ENCODE measurements around the gene SLC35E1. TPM values are rescaled to one million over a fixed set of nuclear protein-coding genes. Genes with fewer than 3 reads are reported as not detected.
A peak's percentile ranks its signal among the peaks of the same experiment; 100 is the strongest.

The SLC35E1 gene
- total and polyA plus RNA-seq, 11 donors: 20.4 to 44.0 (median 24.0) TPM

GRCh38 chr19:16620018-16620417, 47.8 kb upstream of the SLC35E1 start:
- Histone ChIP-seq H3K4me1 (peaks cover 0 to 91% (median 39%) of the 10 kb centered on the region in 12 donors), H3K9me3 (no peaks in the 10 kb centered on the region), H3K27ac (peak overlapping the region in 1 of 12 donors; percentile 9), H3K36me3 (peaks cover 0 to 26% (median 9%) of the 10 kb centered on the region in 9 donors), H3K27me3 (no peaks in the 10 kb centered on the region), H3K4me3 (no peak overlapping the region)
- ATAC-seq (no peak), DNase-seq (no peak)
- 77 to 85% (median 81%) methylated on average over 5 of the region's 5 CpGs for WGBS, 4 donors
- intact Hi-C loops (cut with DNase I): loop anchor here in 3 of 10 donors (5.0 kb wide), 3 partner anchors 33 to 43 kb away; no protein-coding TSS in a partner anchor
- no peak for TF ChIP-seq POLR2A (IDR thresholded peaks at IDR 0.05)
- TF ChIP-seq CTCF (IDR thresholded peaks at IDR 0.05): no peak

GRCh38 chr19:16619457-16619856, 47.2 kb upstream of the SLC35E1 start:
- H3K27me3 ChIP-seq: no peaks in the 10 kb centered on the region
- H3K9me3 ChIP-seq: no peaks in the 10 kb centered on the region
- DNase-seq (peak in 3 of 5 donors; percentile 37 to 77 (median 56)), ATAC-seq (peak; percentile 77 to 86 (median 81))
- peak overlapping the region in 2 of 12 donors; percentile 9 to 28 for H3K27ac ChIP-seq
- peaks cover 0 to 91% (median 35%) of the 10 kb centered on the region in 12 donors for H3K4me1 ChIP-seq
- 39 to 52% (median 44%) methylated on average over 7 of the region's 7 CpGs for WGBS, 4 donors
- peaks cover 0 to 20% (median 8%) of the 10 kb centered on the region in 9 donors for H3K36me3 ChIP-seq
- H3K4me3 ChIP-seq: no peak overlapping the region
- intact Hi-C loops (cut with DNase I): no loop called here
- TF ChIP-seq POLR2A (IDR thresholded peaks at IDR 0.05) (no peak), CTCF (IDR thresholded peaks at IDR 0.05) (no peak)

- no peak overlapping the region for H3K4me3 ChIP-seq
- peaks cover 0 to 8% (median 1%) of the 10 kb centered on the region in 9 donors for H3K36me3 ChIP-seq
- no peak for ATAC-seq
- no peaks in the 10 kb centered on the region for H3K27me3 ChIP-seq
- peaks cover 0 to 88% (median 35%) of the 10 kb centered on the region in 12 donors for H3K4me1 ChIP-seq
- 91 to 96% (median 95%) methylated on average over 6 to 7 of the region's 7 CpGs for WGBS, 4 donors
- no peaks in the 10 kb centered on the region for H3K9me3 ChIP-seq
- TF ChIP-seq POLR2A (IDR thresholded peaks at IDR 0.05): no peak
- TF ChIP-seq CTCF (IDR thresholded peaks at IDR 0.05): no peak
- no peak overlapping the region for H3K27ac ChIP-seq
- intact Hi-C loops (cut with DNase I): no loop called here
- no peak for DNase-seq
Measured at GRCh38 chr19:16618248-16618647, 46.0 kb upstream of the SLC35E1 start.

GRCh38 chr19:16615808-16616207, 43.6 kb upstream of the SLC35E1 start:
- H3K27me3 ChIP-seq: no peaks in the 10 kb centered on the region
- TF ChIP-seq CTCF (IDR thresholded peaks at IDR 0.05): no peak
- TF ChIP-seq POLR2A (IDR thresholded peaks at IDR 0.05): no peak
- H3K4me1 ChIP-seq: peaks cover 6 to 91% (median 44%) of the 10 kb centered on the region in 12 donors
- 20 to 46% (median 31%) methylated on average over 1 of the region's 1 CpG for WGBS, 4 donors
- no peaks in the 10 kb centered on the region for H3K36me3 ChIP-seq
- no peaks in the 10 kb centered on the region for H3K9me3 ChIP-seq
- intact Hi-C loops (cut with DNase I): no loop called here
- no peak overlapping the region for H3K27ac ChIP-seq
- no peak overlapping the region for H3K4me3 ChIP-seq
- ATAC-seq (no peak), DNase-seq (no peak)

All from heart left ventricle (tissue), 16 donors.